OCI-LY1 (cell line): ENCODE measurements around the gene C8G.

Experiments used
- EZH2 ChIP-seq: fragments of 200-600 bp; sonication (generic), shearing (Covaris generic); IDR thresholded peaks from 2 replicates; pipeline ENCODE4 v1.8.0; 2017; ENCODE audit warnings: borderline replicate concordance, mixed run types, mild to moderate bottlenecking, antibody characterized with exemption, low read length, moderate library complexity, mixed read lengths
- TF ChIP-seq, protein P1 (sequence below): fragments of 200-600 bp; sonication (generic), shearing (Covaris generic); IDR thresholded peaks from 2 replicates; pipeline ENCODE4 v1.5.1; 2017; ENCODE audit warnings: mild to moderate bottlenecking, antibody characterized with exemption, low read length, moderate library complexity, mixed read lengths

DNA sequence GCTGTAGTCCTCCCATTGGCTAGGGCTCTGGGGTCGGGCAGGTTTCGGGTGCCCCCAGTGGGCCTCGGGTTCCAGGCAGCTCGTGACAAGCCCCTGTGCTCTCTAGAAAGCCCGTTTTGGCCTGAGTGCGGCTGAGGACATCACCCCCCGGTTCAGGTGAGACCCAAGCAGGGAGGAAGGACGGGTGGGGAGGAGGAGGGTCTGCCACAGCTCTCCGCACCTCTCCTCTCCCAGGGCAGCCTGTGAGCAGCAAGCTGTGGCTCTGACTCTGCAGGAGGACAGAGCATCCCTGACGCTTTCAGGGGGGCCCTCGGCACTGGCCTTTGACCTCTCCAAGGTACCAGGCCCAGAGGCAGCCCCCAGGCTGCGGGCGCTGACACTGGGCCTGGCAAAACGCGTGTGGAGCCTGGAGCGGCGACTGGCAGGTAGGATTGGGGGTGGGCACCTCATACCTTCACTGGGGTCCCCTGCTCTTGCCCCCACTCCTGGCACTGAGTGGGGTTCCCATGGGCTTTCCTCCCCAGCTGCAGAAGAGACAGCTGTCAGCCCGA, 47.9 kb downstream of the C8G start:
- TF ChIP-seq, protein P1, sequence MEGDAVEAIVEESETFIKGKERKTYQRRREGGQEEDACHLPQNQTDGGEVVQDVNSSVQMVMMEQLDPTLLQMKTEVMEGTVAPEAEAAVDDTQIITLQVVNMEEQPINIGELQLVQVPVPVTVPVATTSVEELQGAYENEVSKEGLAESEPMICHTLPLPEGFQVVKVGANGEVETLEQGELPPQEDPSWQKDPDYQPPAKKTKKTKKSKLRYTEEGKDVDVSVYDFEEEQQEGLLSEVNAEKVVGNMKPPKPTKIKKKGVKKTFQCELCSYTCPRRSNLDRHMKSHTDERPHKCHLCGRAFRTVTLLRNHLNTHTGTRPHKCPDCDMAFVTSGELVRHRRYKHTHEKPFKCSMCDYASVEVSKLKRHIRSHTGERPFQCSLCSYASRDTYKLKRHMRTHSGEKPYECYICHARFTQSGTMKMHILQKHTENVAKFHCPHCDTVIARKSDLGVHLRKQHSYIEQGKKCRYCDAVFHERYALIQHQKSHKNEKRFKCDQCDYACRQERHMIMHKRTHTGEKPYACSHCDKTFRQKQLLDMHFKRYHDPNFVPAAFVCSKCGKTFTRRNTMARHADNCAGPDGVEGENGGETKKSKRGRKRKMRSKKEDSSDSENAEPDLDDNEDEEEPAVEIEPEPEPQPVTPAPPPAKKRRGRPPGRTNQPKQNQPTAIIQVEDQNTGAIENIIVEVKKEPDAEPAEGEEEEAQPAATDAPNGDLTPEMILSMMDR = no peak
- no peak for TF ChIP-seq EZH2
